ENCODE results near the gene CAB39. TPM values are rescaled to one million over a fixed set of nuclear protein-coding genes. Genes with fewer than 3 reads are reported as not detected.

CAB39 gene
- total and polyA plus RNA-seq, 2 experiments from 2014 or later, result 31.9 to 36.2 TPM

GRCh38 chr2:230785346-230785745, 72.7 kb downstream of the CAB39 start:
- DNase-seq (ENCODE audit: low read depth in 1 of 2, low spot score in 1 of 2), result no peak
- Histone ChIP-seq H3K4me3 (no peak overlapping the region), H3K36me3 (no peaks in the 10 kb centered on the region), H3K27me3 (no peaks in the 10 kb centered on the region), H3K27ac (peak overlapping the region; percentile 95), H3K4me1 (ENCODE audit: low read depth) (peaks cover 16% of the 10 kb centered on the region), H3K9me3 (ENCODE audit: low read depth) (no peaks in the 10 kb centered on the region)
- TF ChIP-seq CTCF (IDR thresholded peaks at IDR 0.05; ENCODE audit: low read depth, low read length), result no peak

GRCh38 chr2:230787101-230787500, 74.5 kb downstream of the CAB39 start:
- H3K27me3 ChIP-seq, result no peaks in the 10 kb centered on the region
- no peak overlapping the region for H3K4me3 ChIP-seq
- TF ChIP-seq CTCF (IDR thresholded peaks at IDR 0.05; ENCODE audit: low read depth, low read length), result no peak
- DNase-seq (ENCODE audit: low read depth in 1 of 2, low spot score in 1 of 2), result no peak
- H3K27ac ChIP-seq, result no peak overlapping the region
- no peaks in the 10 kb centered on the region for H3K36me3 ChIP-seq
- H3K9me3 ChIP-seq (ENCODE audit: low read depth), result no peaks in the 10 kb centered on the region
- peaks cover 7% of the 10 kb centered on the region for H3K4me1 ChIP-seq (ENCODE audit: low read depth)

GRCh38 chr2:230788554-230789175, 76.0 kb downstream of the CAB39 start:
- no peak for DNase-seq (ENCODE audit: low read depth in 1 of 2, low spot score in 1 of 2)
- Histone ChIP-seq H3K4me1 (ENCODE audit: low read depth) (peaks cover 7% of the 10 kb centered on the region), H3K9me3 (ENCODE audit: low read depth) (no peaks in the 10 kb centered on the region), H3K36me3 (no peaks in the 10 kb centered on the region), H3K4me3 (no peak overlapping the region), H3K27me3 (no peaks in the 10 kb centered on the region), H3K27ac (no peak overlapping the region)
- TF ChIP-seq CTCF (IDR thresholded peaks at IDR 0.05; ENCODE audit: low read depth, low read length), result no peak

- H3K27ac ChIP-seq, result no peak overlapping the region
- H3K4me1 ChIP-seq (ENCODE audit: low read depth), result no peaks in the 10 kb centered on the region
- DNase-seq (ENCODE audit: low read depth in 1 of 2, low spot score in 1 of 2), result peak in 1 of 2 donors; percentile 52
- no peak overlapping the region for H3K4me3 ChIP-seq
- H3K9me3 ChIP-seq (ENCODE audit: low read depth), result no peaks in the 10 kb centered on the region
- H3K36me3 ChIP-seq, result no peaks in the 10 kb centered on the region
- no peak for TF ChIP-seq CTCF (IDR thresholded peaks at IDR 0.05; ENCODE audit: low read depth, low read length)
- no peaks in the 10 kb centered on the region for H3K27me3 ChIP-seq
Observed at GRCh38 chr2:230790981-230791380, 78.3 kb downstream of the CAB39 start.

GRCh38 chr2:230793572-230794359, 81.1 kb downstream of the CAB39 start:
- Histone ChIP-seq H3K4me3 (no peak overlapping the region), H3K27ac (no peak overlapping the region), H3K9me3 (ENCODE audit: low read depth) (no peaks in the 10 kb centered on the region), H3K4me1 (ENCODE audit: low read depth) (peaks cover 6% of the 10 kb centered on the region), H3K36me3 (no peaks in the 10 kb centered on the region), H3K27me3 (no peaks in the 10 kb centered on the region)
- DNase-seq (ENCODE audit: low read depth in 1 of 2, low spot score in 1 of 2), result peak in 1 of 2 donors; percentile 98
- TF ChIP-seq CTCF (IDR thresholded peaks at IDR 0.05; ENCODE audit: low read depth, low read length), result no peak

All from cardiac muscle cell (in vitro differentiated cells and primary cell).